ENCODE measurements around the gene PRCC. TPM values are rescaled to one million over a fixed set of nuclear protein-coding genes. Genes with fewer than 3 reads are reported as not detected.
A peak's percentile ranks its signal among the peaks of the same experiment; 100 is the strongest.

The PRCC gene
- total and polyA plus RNA-seq, 10 donors, result 39.1 to 64.6 (median 55.7) TPM

DNA sequence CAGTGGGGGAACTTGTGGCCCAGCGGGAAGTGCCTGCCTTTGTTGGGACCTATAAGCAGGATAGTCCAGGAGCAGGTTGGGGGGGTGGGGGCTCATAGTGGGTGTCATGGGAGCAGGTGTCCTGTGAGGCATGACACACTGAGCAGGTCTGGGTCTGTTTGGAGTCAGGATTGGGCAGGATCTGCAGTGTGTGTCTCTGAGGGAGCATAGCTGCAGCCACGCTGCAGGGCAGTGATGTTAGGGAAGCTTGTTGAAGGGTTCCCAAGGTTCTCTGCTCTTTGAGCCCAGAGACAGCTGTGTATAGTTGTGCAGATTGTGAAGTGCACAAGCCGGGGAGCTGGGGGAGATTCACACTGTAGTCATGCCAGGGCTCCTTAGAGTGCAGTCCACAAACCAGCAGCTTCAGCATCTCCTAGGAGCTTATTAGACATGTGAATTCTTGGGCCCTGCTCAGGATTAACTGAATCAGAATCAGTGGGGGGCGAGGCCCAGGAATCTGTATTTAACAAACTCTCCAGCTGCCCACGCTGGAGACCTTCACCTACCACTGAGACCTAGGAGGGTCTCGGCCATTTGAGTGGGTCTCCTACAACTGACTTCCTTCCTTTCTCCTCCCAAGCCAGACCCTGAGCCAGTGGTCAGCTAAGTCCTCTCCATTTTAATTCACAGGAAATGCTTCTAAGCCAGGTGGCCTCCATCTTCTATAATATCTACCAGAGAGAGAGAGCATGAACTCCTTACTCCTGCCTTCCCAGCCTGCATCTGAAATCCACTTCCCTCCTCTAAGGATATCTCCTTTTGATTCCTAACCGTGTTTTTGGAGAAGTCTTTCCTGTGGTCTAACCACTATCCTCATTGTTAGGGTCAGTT is 80.5 kb downstream of the PRCC start:
- Histone ChIP-seq H3K4me3 (peak overlapping the region in 1 of 8 donors; percentile 39), H3K27ac (no peak overlapping the region), H3K36me3 (no peaks in the 10 kb centered on the region), H3K27me3 (replicated peaks in 1 of 7) (peaks cover 3 to 94% (median 39%) of the 10 kb centered on the region in 7 donors), H3K4me1 (peaks cover 0 to 30% (median 16%) of the 10 kb centered on the region in 6 donors), H3K9me3 (no peaks in the 10 kb centered on the region)
- 64 to 75% (median 71%) methylated on average over 6 to 7 of the region's 7 CpGs for WGBS, 5 donors
- intact Hi-C loops (cut with DNase I; ENCODE audit: low total_unique reads), result no loop called here
- TF ChIP-seq POLR2A (IDR thresholded peaks at IDR 0.05) (no peak), POLR2AphosphoS5 (IDR thresholded peaks at IDR 0.05) (no peak)
- TF ChIP-seq, protein P1, sequence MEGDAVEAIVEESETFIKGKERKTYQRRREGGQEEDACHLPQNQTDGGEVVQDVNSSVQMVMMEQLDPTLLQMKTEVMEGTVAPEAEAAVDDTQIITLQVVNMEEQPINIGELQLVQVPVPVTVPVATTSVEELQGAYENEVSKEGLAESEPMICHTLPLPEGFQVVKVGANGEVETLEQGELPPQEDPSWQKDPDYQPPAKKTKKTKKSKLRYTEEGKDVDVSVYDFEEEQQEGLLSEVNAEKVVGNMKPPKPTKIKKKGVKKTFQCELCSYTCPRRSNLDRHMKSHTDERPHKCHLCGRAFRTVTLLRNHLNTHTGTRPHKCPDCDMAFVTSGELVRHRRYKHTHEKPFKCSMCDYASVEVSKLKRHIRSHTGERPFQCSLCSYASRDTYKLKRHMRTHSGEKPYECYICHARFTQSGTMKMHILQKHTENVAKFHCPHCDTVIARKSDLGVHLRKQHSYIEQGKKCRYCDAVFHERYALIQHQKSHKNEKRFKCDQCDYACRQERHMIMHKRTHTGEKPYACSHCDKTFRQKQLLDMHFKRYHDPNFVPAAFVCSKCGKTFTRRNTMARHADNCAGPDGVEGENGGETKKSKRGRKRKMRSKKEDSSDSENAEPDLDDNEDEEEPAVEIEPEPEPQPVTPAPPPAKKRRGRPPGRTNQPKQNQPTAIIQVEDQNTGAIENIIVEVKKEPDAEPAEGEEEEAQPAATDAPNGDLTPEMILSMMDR (IDR thresholded peaks at IDR 0.05 in 8 of 11, conservative IDR thresholded peaks at IDR 0.05 in 3 of 11), result no peak
- DNase-seq, result no peak

DNA sequence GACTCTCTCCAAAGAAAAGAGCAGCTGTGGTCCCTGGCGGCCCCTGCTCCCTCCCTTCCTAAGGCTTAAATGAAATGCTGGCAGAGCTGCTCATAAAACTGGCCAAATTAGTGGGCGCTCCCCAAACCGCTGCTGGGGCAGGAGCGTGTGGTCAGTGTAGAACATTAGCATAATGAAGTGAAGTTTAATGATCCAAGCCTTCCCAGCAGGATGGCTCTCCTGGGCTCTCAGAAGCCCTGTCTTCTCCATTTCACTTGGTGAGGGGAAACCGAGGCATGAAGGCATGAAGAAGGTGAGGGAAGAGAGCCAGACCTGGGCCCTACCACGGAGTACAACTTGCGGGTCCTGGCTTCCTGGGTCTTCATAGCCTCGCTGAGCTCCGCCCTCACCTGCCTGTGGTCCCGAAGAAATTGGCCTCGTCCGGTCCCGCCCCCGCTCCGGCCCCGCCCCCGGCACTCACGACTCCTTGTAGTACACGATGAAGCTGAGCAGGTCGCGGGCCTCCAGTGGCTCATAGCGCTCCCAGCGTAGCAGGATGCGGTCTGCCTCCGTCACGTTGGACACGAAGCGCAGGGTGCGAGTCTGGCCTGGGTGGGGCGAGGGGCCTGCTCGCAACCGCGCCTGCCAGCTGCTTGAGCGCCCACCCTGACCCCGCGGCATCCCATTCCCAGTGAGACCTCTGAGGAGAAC is 81.3 kb downstream of the PRCC start:
- H3K4me3 ChIP-seq, result peak overlapping the region in 1 of 8 donors; percentile 39

GRCh38 chr1:156849151-156849496 is 81.8 kb downstream of the PRCC start:
- H3K36me3 ChIP-seq, result no peaks in the 10 kb centered on the region
- H3K4me3 ChIP-seq, result peak overlapping the region in 1 of 8 donors; percentile 39
- no peaks in the 10 kb centered on the region for H3K9me3 ChIP-seq
- peaks cover 0 to 30% (median 16%) of the 10 kb centered on the region in 6 donors for H3K4me1 ChIP-seq
- intact Hi-C loops (cut with DNase I; ENCODE audit: low total_unique reads), result no loop called here
- WGBS, 5 donors, result 28 to 37% (median 33%) methylated on average over 20 to 23 of the region's 23 CpGs
- peaks cover 3 to 88% (median 33%) of the 10 kb centered on the region in 7 donors for H3K27me3 ChIP-seq (replicated peaks in 1 of 7)
- TF ChIP-seq POLR2A (IDR thresholded peaks at IDR 0.05) (no peak), POLR2AphosphoS5 (IDR thresholded peaks at IDR 0.05) (no peak)
- TF ChIP-seq, protein P1 (IDR thresholded peaks at IDR 0.05 in 8 of 11, conservative IDR thresholded peaks at IDR 0.05 in 3 of 11), result no peak
- no peak for DNase-seq
- H3K27ac ChIP-seq, result no peak overlapping the region

More for the DNA sequence above, 81.3 kb downstream of the PRCC start:
- H3K27me3 ChIP-seq (replicated peaks in 1 of 7), result peaks cover 3 to 90% (median 39%) of the 10 kb centered on the region in 7 donors
- H3K36me3 ChIP-seq, result no peaks in the 10 kb centered on the region
- peak in 2 of 3 donors; percentile 34 to 58 for TF ChIP-seq POLR2AphosphoS5 (IDR thresholded peaks at IDR 0.05)
- TF ChIP-seq, protein P1 (IDR thresholded peaks at IDR 0.05 in 8 of 11, conservative IDR thresholded peaks at IDR 0.05 in 3 of 11), result no peak
- peak; percentile 86 for DNase-seq
- peaks cover 0 to 30% (median 16%) of the 10 kb centered on the region in 6 donors for H3K4me1 ChIP-seq
- H3K9me3 ChIP-seq, result no peaks in the 10 kb centered on the region
- WGBS, 5 donors, result 11 to 26% (median 13%) methylated on average over 10 to 36 of the region's 36 CpGs
- intact Hi-C loops (cut with DNase I; ENCODE audit: low total_unique reads), result no loop called here
- H3K27ac ChIP-seq, result no peak overlapping the region

Other genes with a start within 250 kb of the PRCC start
- gene IQGAP3, start 195.0 kb upstream of the PRCC start, total RNA-seq, result 1 to 10 TPM in 3 of 7 donors, under 1 TPM in 4; 0.43 to 2.2 (median 0.86) TPM
- gene IQGAP3, start 195.0 kb upstream of the PRCC start, polyA plus RNA-seq, result under 1 TPM; 0.24 to 0.47 (median 0.35) TPM
- 1 to 10 TPM; 2.3 to 6.4 (median 4.3) TPM for gene TTC24, start 187.8 kb upstream of the PRCC start, total RNA-seq
- 1 to 10 TPM; 2.7 to 5.0 (median 2.8) TPM for gene TTC24, start 187.8 kb upstream of the PRCC start, polyA plus RNA-seq
- 10 to 100 TPM; 34.7 to 50.5 (median 48.3) TPM for gene NAXE, start 175.8 kb upstream of the PRCC start, total RNA-seq
- gene NAXE, start 175.8 kb upstream of the PRCC start, polyA plus RNA-seq, result 10 to 100 TPM; 48.1 to 74.7 (median 54.8) TPM
- gene GPATCH4, start 166.1 kb upstream of the PRCC start, total RNA-seq, result 10 to 100 TPM; 14.9 to 49.6 (median 26.2) TPM
- 10 to 100 TPM; 12.3 to 25.4 (median 13.8) TPM for gene GPATCH4, start 166.1 kb upstream of the PRCC start, polyA plus RNA-seq
- 1 to 10 TPM in 1 of 7 donors, under 1 TPM in 2, not detected in 4; 0.20 to 1.1 (median 0.46) TPM for gene HAPLN2, start 148.1 kb upstream of the PRCC start, total RNA-seq
- under 1 TPM; 0.22 to 0.80 (median 0.27) TPM for gene HAPLN2, start 148.1 kb upstream of the PRCC start, polyA plus RNA-seq
- not detected for gene BCAN, start 125.4 kb upstream of the PRCC start, total RNA-seq
- gene BCAN, start 125.4 kb upstream of the PRCC start, polyA plus RNA-seq, result under 1 TPM in 2 of 3 donors, not detected in 1; 0.10 to 0.11 TPM
- gene NES, start 90.1 kb upstream of the PRCC start, total RNA-seq, result 100 to 1,000 TPM in 2 of 7 donors, 10 to 100 TPM in 5; 36.0 to 146 (median 58.3) TPM
- 10 to 100 TPM in 1 of 3 donors, 1 to 10 TPM in 2; 4.3 to 39.5 (median 6.7) TPM for gene NES, start 90.1 kb upstream of the PRCC start, polyA plus RNA-seq
- 10 to 100 TPM in 1 of 7 donors, 1 to 10 TPM in 6; 1.2 to 13.1 (median 3.8) TPM for gene CRABP2, start 62.0 kb upstream of the PRCC start, total RNA-seq
- 1 to 10 TPM; 1.2 to 5.3 (median 1.8) TPM for gene CRABP2, start 62.0 kb upstream of the PRCC start, polyA plus RNA-seq
- 10 to 100 TPM; 23.2 to 41.1 (median 32.4) TPM for gene METTL25B, start 39.1 kb upstream of the PRCC start, total RNA-seq
- gene METTL25B, start 39.1 kb upstream of the PRCC start, polyA plus RNA-seq, result 10 to 100 TPM; 33.0 to 43.8 (median 42.9) TPM
- gene ISG20L2, start 38.8 kb upstream of the PRCC start, total RNA-seq, result 10 to 100 TPM; 24.0 to 46.7 (median 33.8) TPM
- gene ISG20L2, start 38.8 kb upstream of the PRCC start, polyA plus RNA-seq, result 10 to 100 TPM in 1 of 3 donors, 1 to 10 TPM in 2; 6.6 to 14.4 (median 9.8) TPM
- 10 to 100 TPM; 15.2 to 45.3 (median 37.3) TPM for gene MRPL24, start 26.4 kb upstream of the PRCC start, total RNA-seq
- gene MRPL24, start 26.4 kb upstream of the PRCC start, polyA plus RNA-seq, result 10 to 100 TPM; 64.8 to 83.5 (median 82.8) TPM
- gene HDGF, start 15.9 kb upstream of the PRCC start, total RNA-seq, result 100 to 1,000 TPM in 4 of 7 donors, 10 to 100 TPM in 3; 80.9 to 143 (median 110) TPM
- gene HDGF, start 15.9 kb upstream of the PRCC start, polyA plus RNA-seq, result 100 to 1,000 TPM in 1 of 3 donors, 10 to 100 TPM in 2; 48.8 to 100 (median 66.0) TPM
- gene SH2D2A, start 49.3 kb downstream of the PRCC start, total RNA-seq, result 10 to 100 TPM; 10.4 to 22.1 (median 15.1) TPM
- 1 to 10 TPM; 3.6 to 5.6 (median 5.2) TPM for gene SH2D2A, start 49.3 kb downstream of the PRCC start, polyA plus RNA-seq
- gene INSRR, start 91.6 kb downstream of the PRCC start, total RNA-seq, result under 1 TPM in 3 of 7 donors, not detected in 4; 0.09 TPM
- gene INSRR, start 91.6 kb downstream of the PRCC start, polyA plus RNA-seq, result under 1 TPM in 1 of 3 donors, not detected in 2; under 0.01 TPM
- gene NTRK1, start 93.3 kb downstream of the PRCC start, total RNA-seq, result 1 to 10 TPM in 1 of 7 donors, under 1 TPM in 3, not detected in 3; 0.18 to 1.4 (median 0.48) TPM
- gene NTRK1, start 93.3 kb downstream of the PRCC start, polyA plus RNA-seq, result under 1 TPM in 2 of 3 donors, not detected in 1; 0.09 to 0.22 TPM
- 10 to 100 TPM; 16.1 to 28.3 (median 24.2) TPM for gene PEAR1, start 126.2 kb downstream of the PRCC start, total RNA-seq
- 1 to 10 TPM; 1.4 to 6.2 (median 2.6) TPM for gene PEAR1, start 126.2 kb downstream of the PRCC start, polyA plus RNA-seq
- under 1 TPM in 3 of 7 donors, not detected in 4; 0.13 to 0.47 (median 0.23) TPM for gene LRRC71, start 153.1 kb downstream of the PRCC start, total RNA-seq
- gene LRRC71, start 153.1 kb downstream of the PRCC start, polyA plus RNA-seq, result under 1 TPM; 0.03 to 0.51 (median 0.43) TPM

All from spleen (tissue), 11 donors.